ENCODE results near the gene HIVEP3.

The HIVEP3 gene

GRCh38 chr1:41562328-41562727, 356.4 kb downstream of the HIVEP3 start:
- Histone ChIP-seq H3K36me3 (ENCODE audit: insufficient read depth, low read length) (peaks cover 96% of the 10 kb centered on the region), H3K9ac (ENCODE audit: low read depth, low read length) (no peak overlapping the region), H2AFZ (ENCODE audit: low read depth, low read length) (no peak overlapping the region), H3K27ac (ENCODE audit: low read length) (no peak overlapping the region), H3K79me2 (ENCODE audit: insufficient read depth, low read length) (peaks cover 92% of the 10 kb centered on the region), H3K4me2 (ENCODE audit: insufficient read depth, low read length) (no peak overlapping the region), H3K9me3 (ENCODE audit: insufficient read depth, low read length, severe bottlenecking) (peaks cover 9% of the 10 kb centered on the region), H3K27me3 (ENCODE audit: insufficient read depth, low read length, poor library complexity) (no peaks in the 10 kb centered on the region), H4K20me1 (ENCODE audit: insufficient read depth, low read length) (peaks cover 69% of the 10 kb centered on the region), H3K4me3 (ENCODE audit: low read depth in 1 of 2, low read length in 2 of 2) (no peak overlapping the region), H3K4me1 (ENCODE audit: insufficient read depth, low read length) (no peaks in the 10 kb centered on the region)
- TF ChIP-seq CTCF (IDR thresholded peaks at IDR 0.05; ENCODE audit: borderline replicate concordance, extremely low read depth, low read length, poor library complexity, severe bottlenecking) = no peak
- TF ChIP-seq EZH2 (IDR thresholded peaks at IDR 0.05; ENCODE audit: borderline replicate concordance, low read depth, low read length, severe bottlenecking) = no peak
- no peak for ATAC-seq (ENCODE audit: insufficient read depth, low read depth)
- no peak for DNase-seq

- peaks cover 95% of the 10 kb centered on the region for H3K36me3 ChIP-seq (ENCODE audit: insufficient read depth, low read length)
- peaks cover 82% of the 10 kb centered on the region for H3K79me2 ChIP-seq (ENCODE audit: insufficient read depth, low read length)
- H3K27ac ChIP-seq (ENCODE audit: low read length) = no peak overlapping the region; the same call in 1 of the 2 replicates
- H3K4me1 ChIP-seq (ENCODE audit: insufficient read depth, low read length) = no peaks in the 10 kb centered on the region
- peaks cover 56% of the 10 kb centered on the region for H4K20me1 ChIP-seq (ENCODE audit: insufficient read depth, low read length)
- H3K9me3 ChIP-seq (ENCODE audit: insufficient read depth, low read length, severe bottlenecking) = peaks cover 17% of the 10 kb centered on the region
- H3K9ac ChIP-seq (ENCODE audit: low read depth, low read length) = no peak overlapping the region
- no peak for DNase-seq
- H2AFZ ChIP-seq (ENCODE audit: low read depth, low read length) = no peak overlapping the region
- no peak for TF ChIP-seq CTCF (IDR thresholded peaks at IDR 0.05; ENCODE audit: borderline replicate concordance, extremely low read depth, low read length, poor library complexity, severe bottlenecking)
- no peak for TF ChIP-seq EZH2 (IDR thresholded peaks at IDR 0.05; ENCODE audit: borderline replicate concordance, low read depth, low read length, severe bottlenecking)
- no peak for ATAC-seq (ENCODE audit: insufficient read depth, low read depth)
- no peaks in the 10 kb centered on the region for H3K27me3 ChIP-seq (ENCODE audit: insufficient read depth, low read length, poor library complexity)
- H3K4me3 ChIP-seq (ENCODE audit: low read depth in 1 of 2, low read length in 2 of 2) = no peak overlapping the region
- H3K4me2 ChIP-seq (ENCODE audit: insufficient read depth, low read length) = no peak overlapping the region
Measured at GRCh38 chr1:41560931-41561330, 357.8 kb downstream of the HIVEP3 start.

GRCh38 chr1:41560496-41560895, 358.2 kb downstream of the HIVEP3 start:
- no peak overlapping the region for H2AFZ ChIP-seq (ENCODE audit: low read depth, low read length)
- no peak overlapping the region for H3K4me2 ChIP-seq (ENCODE audit: insufficient read depth, low read length)
- H3K4me1 ChIP-seq (ENCODE audit: insufficient read depth, low read length) = no peaks in the 10 kb centered on the region
- no peak overlapping the region for H3K9ac ChIP-seq (ENCODE audit: low read depth, low read length)
- H3K4me3 ChIP-seq (ENCODE audit: low read depth in 1 of 2, low read length in 2 of 2) = no peak overlapping the region
- H3K9me3 ChIP-seq (ENCODE audit: insufficient read depth, low read length, severe bottlenecking) = peaks cover 21% of the 10 kb centered on the region
- DNase-seq = no peak
- ATAC-seq (ENCODE audit: insufficient read depth, low read depth) = no peak
- H3K27me3 ChIP-seq (ENCODE audit: insufficient read depth, low read length, poor library complexity) = no peaks in the 10 kb centered on the region
- H3K79me2 ChIP-seq (ENCODE audit: insufficient read depth, low read length) = peaks cover 81% of the 10 kb centered on the region
- H4K20me1 ChIP-seq (ENCODE audit: insufficient read depth, low read length) = peaks cover 52% of the 10 kb centered on the region
- H3K27ac ChIP-seq (ENCODE audit: low read length) = no peak overlapping the region
- H3K36me3 ChIP-seq (ENCODE audit: insufficient read depth, low read length) = peaks cover 95% of the 10 kb centered on the region
- TF ChIP-seq CTCF (IDR thresholded peaks at IDR 0.05; ENCODE audit: borderline replicate concordance, extremely low read depth, low read length, poor library complexity, severe bottlenecking) (no peak), EZH2 (IDR thresholded peaks at IDR 0.05; ENCODE audit: borderline replicate concordance, low read depth, low read length, severe bottlenecking) (no peak)

- Histone ChIP-seq H3K9ac (ENCODE audit: low read depth, low read length) (no peak overlapping the region), H3K27me3 (ENCODE audit: insufficient read depth, low read length, poor library complexity) (no peaks in the 10 kb centered on the region), H3K79me2 (ENCODE audit: insufficient read depth, low read length) (peaks cover 71% of the 10 kb centered on the region), H3K4me2 (ENCODE audit: insufficient read depth, low read length) (no peak overlapping the region), H3K27ac (ENCODE audit: low read length) (no peak overlapping the region), H4K20me1 (ENCODE audit: insufficient read depth, low read length) (peaks cover 42% of the 10 kb centered on the region), H2AFZ (ENCODE audit: low read depth, low read length) (no peak overlapping the region), H3K4me3 (ENCODE audit: low read depth in 1 of 2, low read length in 2 of 2) (no peak overlapping the region), H3K4me1 (ENCODE audit: insufficient read depth, low read length) (no peaks in the 10 kb centered on the region), H3K9me3 (ENCODE audit: insufficient read depth, low read length, severe bottlenecking) (peaks cover 22% of the 10 kb centered on the region), H3K36me3 (ENCODE audit: insufficient read depth, low read length) (peaks cover 91% of the 10 kb centered on the region)
- no peak for ATAC-seq (ENCODE audit: insufficient read depth, low read depth)
- no peak for DNase-seq
- TF ChIP-seq CTCF (IDR thresholded peaks at IDR 0.05; ENCODE audit: borderline replicate concordance, extremely low read depth, low read length, poor library complexity, severe bottlenecking) = no peak
- TF ChIP-seq EZH2 (IDR thresholded peaks at IDR 0.05; ENCODE audit: borderline replicate concordance, low read depth, low read length, severe bottlenecking) = no peak
Measured at GRCh38 chr1:41559331-41559730, 359.4 kb downstream of the HIVEP3 start.

Data from DND-41 (cell line).